ENCODE measurements around the gene RAB11FIP5. TPM values are rescaled to one million over a fixed set of nuclear protein-coding genes. Genes with fewer than 3 reads are reported as not detected.
"Not testable (repeated sequence)": the region's sequence is repeated elsewhere in the genome, so short reads cannot be mapped to it uniquely, and the experiment has no call there.

The RAB11FIP5 gene
- total RNA-seq, 6 experiments from 2014 or later = 4.5 to 12.7 (median 9.0) TPM

DNA sequence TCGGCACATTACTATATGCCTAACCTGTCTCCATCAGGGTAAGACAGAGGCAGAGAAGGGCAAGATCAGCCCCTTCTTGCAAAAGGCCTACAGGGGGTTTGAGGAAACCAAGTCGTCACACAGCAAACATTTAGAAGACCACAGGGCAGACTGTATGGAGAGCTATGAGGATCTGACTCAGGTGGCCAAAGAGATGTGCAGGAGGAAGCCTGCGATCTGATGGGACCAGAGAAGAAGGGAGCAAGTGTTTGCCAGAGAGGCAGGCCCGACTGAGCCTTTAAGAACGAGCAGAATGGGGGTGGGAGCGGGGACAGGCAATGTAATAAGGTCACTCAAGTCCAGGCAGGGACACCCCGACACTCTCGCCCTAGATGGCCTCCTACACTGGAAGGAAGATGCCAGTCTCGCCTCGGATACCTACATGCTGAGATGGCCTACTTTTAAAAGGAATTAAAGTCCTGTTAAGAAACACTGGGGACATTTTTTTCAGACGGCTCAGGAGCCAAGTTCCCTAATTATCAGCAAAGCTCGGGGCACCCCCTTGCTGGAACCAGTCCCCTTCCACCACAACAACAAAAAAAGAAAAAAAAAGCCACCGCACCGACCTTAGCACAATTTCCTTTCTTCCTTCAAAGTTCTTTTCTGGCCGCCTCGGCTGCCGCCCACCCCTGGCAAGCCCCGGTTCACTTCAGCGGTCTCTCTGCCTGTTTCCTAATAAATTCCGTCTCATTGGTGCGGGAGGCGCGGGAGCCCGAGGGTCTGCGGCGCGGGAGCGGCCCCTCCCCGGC is 42.7 kb downstream of the RAB11FIP5 start:
- WGBS (ENCODE audit: insufficient coverage, low coverage, low lambda C conversion rate, missing lambda C conversion rate) = under 1% methylated on average over 26 of the region's 29 CpGs
- intact Hi-C loops (cut with DNase I) = loop anchor here (10.0 kb wide), 1 partner anchor 75 kb away; no protein-coding TSS in a partner anchor
- DNase-seq = no peak
- no peaks in the 10 kb centered on the region for H3K27me3 ChIP-seq
- H3K4me3 ChIP-seq = peak overlapping the region; percentile 78 to 99 (median 90)
- peak overlapping the region; percentile 68 to 93 (median 81) for H3K27ac ChIP-seq
- peaks cover 0 to 3% (median 0%) of the 10 kb centered on the region in 4 donors for H3K36me3 ChIP-seq
- TF ChIP-seq, protein P1, sequence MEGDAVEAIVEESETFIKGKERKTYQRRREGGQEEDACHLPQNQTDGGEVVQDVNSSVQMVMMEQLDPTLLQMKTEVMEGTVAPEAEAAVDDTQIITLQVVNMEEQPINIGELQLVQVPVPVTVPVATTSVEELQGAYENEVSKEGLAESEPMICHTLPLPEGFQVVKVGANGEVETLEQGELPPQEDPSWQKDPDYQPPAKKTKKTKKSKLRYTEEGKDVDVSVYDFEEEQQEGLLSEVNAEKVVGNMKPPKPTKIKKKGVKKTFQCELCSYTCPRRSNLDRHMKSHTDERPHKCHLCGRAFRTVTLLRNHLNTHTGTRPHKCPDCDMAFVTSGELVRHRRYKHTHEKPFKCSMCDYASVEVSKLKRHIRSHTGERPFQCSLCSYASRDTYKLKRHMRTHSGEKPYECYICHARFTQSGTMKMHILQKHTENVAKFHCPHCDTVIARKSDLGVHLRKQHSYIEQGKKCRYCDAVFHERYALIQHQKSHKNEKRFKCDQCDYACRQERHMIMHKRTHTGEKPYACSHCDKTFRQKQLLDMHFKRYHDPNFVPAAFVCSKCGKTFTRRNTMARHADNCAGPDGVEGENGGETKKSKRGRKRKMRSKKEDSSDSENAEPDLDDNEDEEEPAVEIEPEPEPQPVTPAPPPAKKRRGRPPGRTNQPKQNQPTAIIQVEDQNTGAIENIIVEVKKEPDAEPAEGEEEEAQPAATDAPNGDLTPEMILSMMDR (IDR thresholded peaks at IDR 0.05) = no peak
- TF ChIP-seq POLR2A (IDR thresholded peaks at IDR 0.05) = no peak
- H3K9me3 ChIP-seq = no peaks in the 10 kb centered on the region
- H3K4me1 ChIP-seq = peaks cover 0 to 43% (median 18%) of the 10 kb centered on the region in 4 donors
- no peak for ATAC-seq

DNA sequence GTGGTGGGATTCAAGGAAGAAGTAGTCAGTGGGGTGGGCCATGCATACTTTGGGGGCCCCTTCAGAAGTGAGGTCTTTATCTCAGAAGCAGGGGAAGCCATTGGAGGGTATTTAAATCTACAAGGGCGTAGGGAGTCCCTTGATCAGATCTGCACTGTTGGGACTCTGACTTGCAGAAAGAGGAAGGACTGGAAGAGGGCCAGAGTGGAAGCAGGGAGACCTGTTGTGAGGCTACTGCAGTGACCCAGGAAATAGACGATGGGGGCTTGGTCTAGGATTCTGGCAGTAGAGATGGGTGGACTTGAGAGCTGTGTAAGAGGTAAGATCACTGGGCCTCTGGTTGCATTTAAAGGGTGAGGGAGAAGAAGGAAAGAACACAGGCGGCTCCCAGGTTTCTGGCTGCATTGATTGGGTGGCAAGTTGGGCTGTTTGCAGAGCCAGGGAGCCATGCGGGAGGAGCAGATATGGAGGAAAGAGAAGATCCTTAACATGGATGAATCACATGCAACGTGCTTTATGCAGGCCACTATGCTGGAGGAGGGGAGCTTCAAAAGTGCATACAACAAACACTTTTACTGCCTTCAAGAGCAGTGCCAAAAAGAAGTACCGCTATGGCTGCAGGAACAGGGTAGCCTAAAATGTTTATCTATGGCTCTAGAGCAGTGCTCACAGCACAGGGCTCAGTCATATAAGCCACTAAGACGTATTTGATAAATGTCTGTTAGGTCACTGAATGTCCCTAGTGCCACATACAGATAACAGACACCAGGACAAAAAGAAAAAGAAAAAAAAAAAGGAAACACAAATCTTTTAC is 43.5 kb downstream of the RAB11FIP5 start:
- intact Hi-C loops (cut with DNase I) = no loop called here
- ATAC-seq = no peak
- H3K4me3 ChIP-seq = peak overlapping the region; percentile 78 to 99 (median 90)
- DNase-seq = no peak
- peaks cover 0 to 47% (median 21%) of the 10 kb centered on the region in 4 donors for H3K4me1 ChIP-seq
- peak overlapping the region in 2 of 3 donors; percentile 81 to 93 for H3K27ac ChIP-seq
- no peaks in the 10 kb centered on the region for H3K27me3 ChIP-seq
- no peaks in the 10 kb centered on the region for H3K9me3 ChIP-seq
- WGBS (ENCODE audit: insufficient coverage, low coverage, low lambda C conversion rate, missing lambda C conversion rate) = 23% methylated on average over 6 of the region's 7 CpGs
- TF ChIP-seq, protein P1 (IDR thresholded peaks at IDR 0.05) = no peak
- TF ChIP-seq POLR2A (IDR thresholded peaks at IDR 0.05) = no peak
- peaks cover 0 to 7% (median 0%) of the 10 kb centered on the region in 4 donors for H3K36me3 ChIP-seq

DNA sequence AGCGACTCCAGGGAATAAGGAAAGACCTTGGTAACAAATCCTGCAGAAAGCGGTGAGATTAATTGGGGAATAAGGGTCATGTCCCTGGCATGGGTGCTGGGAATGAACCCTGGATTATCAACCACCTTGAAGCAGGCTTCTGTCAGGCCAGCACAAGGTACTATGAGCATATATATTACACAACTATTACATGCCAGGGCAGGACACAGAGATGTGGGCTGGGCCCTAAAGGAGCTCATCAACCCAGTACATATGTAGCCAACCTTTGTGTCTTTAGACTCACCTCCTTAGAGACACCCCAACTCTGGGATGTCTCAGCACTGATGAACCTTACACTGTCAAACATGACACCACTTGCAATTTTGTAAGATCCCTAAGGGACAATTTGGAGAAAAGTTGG is 44.6 kb downstream of the RAB11FIP5 start:
- intact Hi-C loops (cut with DNase I) = no loop called here
- no peak for ATAC-seq
- DNase-seq = no peak
- H3K36me3 ChIP-seq = peaks cover 0 to 7% (median 0%) of the 10 kb centered on the region in 4 donors
- H3K27me3 ChIP-seq = no peaks in the 10 kb centered on the region
- H3K9me3 ChIP-seq = no peaks in the 10 kb centered on the region
- peak overlapping the region in 2 of 3 donors; percentile 90 to 99 for H3K4me3 ChIP-seq
- peak overlapping the region in 1 of 3 donors; percentile 32 for H3K27ac ChIP-seq
- H3K4me1 ChIP-seq = peaks cover 0 to 52% (median 24%) of the 10 kb centered on the region in 4 donors
- WGBS (ENCODE audit: insufficient coverage, low coverage, low lambda C conversion rate, missing lambda C conversion rate) = 50% methylated on average over 2 of the region's 2 CpGs
- TF ChIP-seq POLR2A (IDR thresholded peaks at IDR 0.05) = no peak
- TF ChIP-seq, protein P1 (IDR thresholded peaks at IDR 0.05) = no peak

DNA sequence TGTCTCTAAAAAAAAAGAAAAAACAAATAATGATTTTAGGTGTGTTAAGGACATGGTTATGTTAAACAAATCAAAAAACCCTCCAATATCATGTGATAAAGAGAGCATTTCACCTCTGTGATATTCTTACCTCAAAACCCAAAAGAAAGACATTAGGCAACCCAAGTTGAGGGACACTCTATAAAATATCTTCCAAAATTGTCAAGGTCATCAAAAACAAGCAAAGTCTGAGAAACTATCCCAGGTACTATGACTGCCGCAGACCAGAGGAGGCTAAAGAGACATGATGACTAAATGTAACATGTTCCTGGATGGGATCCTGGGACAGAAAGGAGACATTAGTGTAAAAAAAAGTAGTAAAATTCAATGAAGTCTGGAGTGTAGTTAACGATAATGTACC is 45.7 kb downstream of the RAB11FIP5 start:
- WGBS (ENCODE audit: insufficient coverage, low coverage, low lambda C conversion rate, missing lambda C conversion rate) = 50% methylated on average over 2 of the region's 2 CpGs
- no peaks in the 10 kb centered on the region for H3K27me3 ChIP-seq
- H3K36me3 ChIP-seq = peaks cover 0 to 7% (median 0%) of the 10 kb centered on the region in 4 donors
- no peak overlapping the region for H3K4me3 ChIP-seq
- TF ChIP-seq POLR2A (IDR thresholded peaks at IDR 0.05) = no peak
- TF ChIP-seq, protein P1 (IDR thresholded peaks at IDR 0.05) = no peak
- ATAC-seq (no peak), DNase-seq (no peak)
- H3K9me3 ChIP-seq = no peaks in the 10 kb centered on the region
- intact Hi-C loops (cut with DNase I) = no loop called here
- H3K4me1 ChIP-seq = peaks cover 0 to 52% (median 21%) of the 10 kb centered on the region in 4 donors
- no peak overlapping the region for H3K27ac ChIP-seq

DNA sequence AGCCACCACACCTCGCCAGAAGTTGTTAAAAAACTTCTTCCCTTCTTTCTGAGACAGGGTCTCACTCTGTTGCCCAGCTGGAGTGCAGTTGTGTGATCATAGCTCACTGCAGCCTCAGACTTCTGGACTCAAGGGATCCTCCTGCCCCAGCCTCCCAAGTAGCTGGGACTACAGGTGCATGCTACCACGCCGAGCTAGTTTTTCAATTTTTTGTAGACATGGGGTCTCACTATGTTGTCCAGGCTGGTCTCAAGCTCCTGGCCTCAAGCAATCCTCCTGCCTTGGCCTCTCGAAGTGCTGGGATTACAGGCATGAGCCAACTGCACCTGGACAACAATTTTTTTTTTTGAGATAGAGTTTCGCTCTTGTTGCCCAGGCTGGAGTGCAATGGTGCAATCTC is 47.7 kb downstream of the RAB11FIP5 start:
- WGBS (ENCODE audit: insufficient coverage, low coverage, low lambda C conversion rate, missing lambda C conversion rate) = 100% methylated on average over 1 of the region's 5 CpGs
- DNase-seq; H3K9me3 ChIP-seq; H3K36me3 ChIP-seq; H3K27ac ChIP-seq; H3K27me3 ChIP-seq; H3K4me3 ChIP-seq; intact Hi-C loops (cut with DNase I); ATAC-seq: not testable (repeated sequence)
- peaks cover 0 to 52% (median 20%) of the 10 kb centered on the region in 4 donors for H3K4me1 ChIP-seq
